GM12864 (cell line): ENCODE data around the gene NRP1.

Experiments
- DNase-seq: peaks from one replicate; pipeline ENCODE4 v3.0.0-alpha.2; 2011; ENCODE audit warnings: low read depth
- H3K4me3 ChIP-seq: 2 replicates; pipeline ENCODE4 v1.5.1; 2011; ENCODE audit warnings: mild to moderate bottlenecking, low read depth, low read length, control low read depth
- CTCF ChIP-seq: IDR thresholded peaks from 2 replicates; pipeline ENCODE4 v1.5.1; 2011; ENCODE audit warnings: low read depth, mild to moderate bottlenecking, moderate library complexity, low read length, control low read depth, inconsistent platforms; ENCODE audit errors: missing control alignments

NRP1 gene

DNA sequence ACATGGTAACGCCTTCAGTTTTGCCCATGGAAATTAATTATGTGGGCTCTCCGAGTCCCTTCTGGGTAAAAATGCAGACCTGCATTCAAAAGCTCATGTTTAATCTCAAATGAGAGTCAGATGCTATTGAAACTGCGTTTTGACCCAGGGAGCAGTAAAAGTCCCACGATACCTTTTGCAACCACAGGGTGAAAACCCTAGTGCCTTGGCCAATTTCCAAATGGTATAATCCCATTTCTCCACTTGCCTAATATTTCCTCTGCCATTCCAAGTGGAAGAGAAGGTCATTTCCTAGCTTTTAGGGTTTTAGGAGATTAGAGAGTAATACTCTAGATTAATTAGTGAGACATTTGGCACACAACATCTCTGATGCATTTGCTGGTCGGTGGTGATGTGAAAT, 132.5 kb downstream of the NRP1 start:
- no peak for TF ChIP-seq CTCF
- DNase-seq = no peak
- H3K4me3 ChIP-seq = no peak overlapping the region

DNA sequence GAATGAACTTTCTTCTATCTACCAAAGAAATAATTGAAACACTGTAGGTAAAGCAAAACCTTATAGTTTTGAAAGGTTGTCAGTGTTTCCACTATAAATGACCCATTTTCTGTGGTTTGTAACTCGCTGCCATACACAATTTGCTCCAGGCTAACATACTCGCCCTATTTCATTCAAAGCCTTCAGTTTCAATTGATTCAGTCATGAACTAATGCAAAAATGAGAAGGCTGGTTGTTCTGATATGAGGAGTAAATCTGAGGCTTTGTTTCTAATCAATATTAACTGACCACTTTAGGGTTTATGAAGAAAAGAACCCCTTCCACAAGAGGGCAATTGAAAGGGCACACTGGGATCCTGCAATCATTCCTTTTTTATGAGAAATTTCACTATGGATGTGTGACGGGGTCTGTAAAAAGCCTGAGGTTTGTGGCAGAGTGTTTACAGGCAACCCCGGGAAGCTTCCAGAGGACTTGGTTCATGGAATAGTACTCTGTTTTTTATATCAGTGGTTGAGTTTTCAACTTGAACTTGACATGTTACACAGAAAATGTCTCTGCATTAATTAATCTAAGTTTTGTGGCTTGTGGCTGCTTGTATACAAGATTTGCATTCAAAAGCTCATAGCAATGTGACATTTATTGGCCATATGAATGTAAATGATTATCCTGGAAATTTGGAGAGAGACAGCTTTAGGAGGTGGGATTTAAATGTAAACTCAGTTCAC, 133.2 kb downstream of the NRP1 start:
- no peak for DNase-seq
- no peak overlapping the region for H3K4me3 ChIP-seq
- TF ChIP-seq CTCF = no peak

DNA sequence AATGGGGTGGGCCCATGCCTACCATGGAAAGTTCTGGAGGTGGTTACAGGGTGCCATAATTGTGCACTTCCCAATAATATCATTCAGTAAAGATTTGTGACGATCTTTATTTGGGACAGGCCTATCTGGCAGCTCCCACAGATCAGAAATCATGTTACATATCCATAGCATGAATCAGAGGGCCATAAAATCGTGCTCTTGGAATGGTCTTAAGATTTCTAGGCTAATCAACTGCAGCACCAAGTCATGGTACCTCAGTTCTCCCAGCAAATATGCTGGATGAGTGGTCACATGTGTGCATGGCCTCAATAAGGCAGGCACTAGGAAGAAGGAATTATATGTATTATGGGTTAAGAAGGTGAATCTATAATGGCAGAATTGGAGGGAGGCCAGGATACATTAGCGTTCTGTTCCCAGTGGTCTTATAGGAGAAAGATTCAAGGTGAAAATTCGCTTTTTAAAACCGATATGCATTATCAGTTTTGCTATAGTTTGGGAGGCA, 134.7 kb downstream of the NRP1 start:
- no peak overlapping the region for H3K4me3 ChIP-seq
- no peak for TF ChIP-seq CTCF
- no peak for DNase-seq

- H3K4me3 ChIP-seq = no peak overlapping the region
- TF ChIP-seq CTCF = no peak
- DNase-seq = no peak
Measured at GRCh38 chr10:33198610-33199009, 135.9 kb downstream of the NRP1 start.

DNA sequence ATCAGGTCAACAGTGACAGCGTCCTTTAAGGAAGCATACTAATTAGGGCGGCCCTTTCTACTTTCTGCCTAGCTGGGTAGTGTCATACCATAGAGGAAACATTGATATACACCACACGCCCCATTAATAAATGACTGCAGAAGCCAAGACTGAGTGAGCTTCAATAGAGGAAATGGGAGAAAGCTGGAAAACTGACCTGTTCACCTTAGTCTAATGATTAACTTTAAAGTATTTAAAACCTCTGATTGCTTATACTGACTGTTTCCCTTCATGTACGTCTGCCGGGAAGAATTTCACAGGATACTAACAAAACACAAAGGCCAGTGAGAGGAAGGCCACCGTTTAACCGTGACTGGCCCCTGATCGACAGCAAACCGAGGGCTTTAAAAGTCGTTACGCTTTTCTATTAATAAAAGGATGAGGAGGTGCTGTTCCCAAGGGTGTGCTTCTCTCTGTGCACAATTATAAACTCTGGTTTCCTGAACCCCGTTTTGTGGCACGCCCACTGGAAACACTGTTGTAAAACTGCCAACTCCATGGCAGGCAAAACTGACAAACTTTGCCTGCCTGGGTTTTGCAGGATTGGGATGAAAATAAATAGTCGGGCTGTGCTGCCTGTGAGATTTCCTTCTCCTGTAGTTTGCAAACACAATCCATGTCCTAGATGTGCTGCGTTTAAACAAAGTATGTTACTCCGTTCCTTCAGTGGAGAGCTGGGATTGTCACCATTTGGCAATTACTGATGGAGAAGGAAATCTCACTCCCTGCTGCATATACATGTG, 137.6 kb downstream of the NRP1 start:
- TF ChIP-seq CTCF = no peak
- DNase-seq = no peak
- H3K4me3 ChIP-seq = no peak overlapping the region

DNA sequence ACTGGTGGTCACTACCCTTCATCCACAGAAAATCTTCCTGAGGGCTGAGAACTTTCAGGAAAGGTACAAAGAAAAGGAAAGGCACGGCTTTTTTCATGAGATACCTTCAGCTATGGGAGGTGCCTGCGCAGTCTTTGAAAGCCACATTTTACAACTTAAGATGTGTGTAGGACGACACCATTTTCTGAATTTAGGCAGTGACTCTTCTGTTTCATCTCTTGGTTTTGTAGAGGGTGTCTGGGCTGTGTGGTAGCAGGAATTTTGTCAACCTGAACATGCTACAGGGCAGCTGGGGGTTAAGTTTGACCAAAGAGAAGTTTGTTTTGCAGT, 138.1 kb downstream of the NRP1 start:
- no peak for DNase-seq
- no peak for TF ChIP-seq CTCF
- H3K4me3 ChIP-seq = no peak overlapping the region
